Prostate gland (tissue), 2 donors: ENCODE results near the gene SMTN. TPM values are rescaled to one million over a fixed set of nuclear protein-coding genes. Genes with fewer than 3 reads are reported as not detected.
"Not testable (repeated sequence)": the region's sequence is repeated elsewhere in the genome, so short reads cannot be mapped to it uniquely, and the experiment has no call there.

Experiments
- DNase-seq: peaks from one replicate; pipeline ENCODE4 v3.0.0-alpha.2; 2019; ENCODE audit warnings: low spot score
- H3K27ac ChIP-seq, 2 donors: fragments of 200-600 bp; sonication (generic); 2 replicates each; pipeline ENCODE4 v1.5.1; 2017 to 2019
- H3K27me3 ChIP-seq: fragments of 200-600 bp; sonication (generic); replicated peaks from 2 replicates; pipeline ENCODE4 v1.5.1; 2019; ENCODE audit not compliant: insufficient read depth
- H3K36me3 ChIP-seq, 2 donors: fragments of 200-600 bp; sonication (generic); 1 replicate in 1 of 2; 2 replicates in 1 of 2; pipeline versions ENCODE4 v1.5.1 to v1.8.1; 2017 to 2019
- H3K4me1 ChIP-seq: fragments of 200-600 bp; sonication (generic); replicated peaks from 2 replicates; pipeline ENCODE4 v1.5.1; 2019
- H3K4me3 ChIP-seq, 2 donors: fragments of 200-600 bp; sonication (generic); 2 replicates each; pipeline ENCODE4 v1.5.1; 2017 to 2019
- H3K9me3 ChIP-seq: fragments of 200-600 bp; sonication (generic); 2 replicates; pipeline ENCODE4 v1.5.1; 2017
- CTCF ChIP-seq, 4 experiments: fragments of 200-600 bp in 2 of 4; fragments of 450-650 bp in 2 of 4; sonication (generic) in 2 of 4; IDR thresholded peaks; 1 replicate in 3 of 4; 2 replicates in 1 of 4; pipeline ENCODE4 v1.5.1; 2016 to 2019; ENCODE audit warnings: antibody characterized with exemption in 4 of 4, mild to moderate bottlenecking in 2 of 4, moderate library complexity in 2 of 4
- POLR2A ChIP-seq: fragments of 450-650 bp; IDR thresholded peaks from one replicate; pipeline ENCODE4 v1.6.1; 2016; ENCODE audit warnings: antibody characterized with exemption, mild to moderate bottlenecking
- POLR2AphosphoS5 ChIP-seq: sonication (generic); formaldehyde crosslinking; IDR thresholded peaks from one replicate; pipeline ENCODE4 v1.6.1; 2017; ENCODE audit warnings: antibody characterized with exemption
- WGBS: methylation state at CpG from one replicate; pipeline ENCODE4 v1.1.5; 2018; 5-methylcytosine and 5-hydroxymethylcytosine counted together
- intact Hi-C: fragments of 100-400 bp; cut with DNase I; formaldehyde crosslinking; loops from one replicate; pipeline ENCODE4 v1.14.2; 2022
- total RNA-seq, 2 donors: library from RNA; depleted of rRNA; stranded (reverse); fragments of >200 nt; gene quantifications; one replicate each; pipeline ENCODE4 v1.1.0, GENCODE V29; 2016

SMTN gene
- total RNA-seq, 2 donors from 2014 or later = 200 to 209 TPM

- Histone ChIP-seq H3K27me3 (no peaks in the 10 kb centered on the region), H3K4me1 (no peaks in the 10 kb centered on the region), H3K27ac (peak overlapping the region in 1 of 2 donors; percentile 53), H3K36me3 (peaks cover 0 to 36% of the 10 kb centered on the region in 2 donors), H3K9me3 (no peaks in the 10 kb centered on the region), H3K4me3 (no peak overlapping the region)
- intact Hi-C loops = no loop called here
- 73% methylated on average over 7 of the region's 7 CpGs for WGBS
- DNase-seq = no peak
- no peak for TF ChIP-seq CTCF (IDR thresholded peaks at IDR 0.05)
- TF ChIP-seq POLR2A = no peak
- no peak for TF ChIP-seq POLR2AphosphoS5
These were observed 13.6 kb downstream of the SMTN start for GRCh38 chr22:31094741-31095140.

GRCh38 chr22:31095637-31096249, 14.6 kb downstream of the SMTN start:
- 90% methylated on average over 3 of the region's 3 CpGs for WGBS
- no peaks in the 10 kb centered on the region for H3K27me3 ChIP-seq
- H3K4me1 ChIP-seq = no peaks in the 10 kb centered on the region
- intact Hi-C loops = no loop called here
- no peak for DNase-seq
- peak overlapping the region in 1 of 2 donors; percentile 53 for H3K27ac ChIP-seq
- TF ChIP-seq POLR2A = no peak
- no peak for TF ChIP-seq POLR2AphosphoS5
- TF ChIP-seq CTCF (IDR thresholded peaks at IDR 0.05) = no peak
- H3K9me3 ChIP-seq = no peaks in the 10 kb centered on the region
- H3K4me3 ChIP-seq = no peak overlapping the region
- H3K36me3 ChIP-seq = peaks cover 0 to 34% of the 10 kb centered on the region in 2 donors

DNA sequence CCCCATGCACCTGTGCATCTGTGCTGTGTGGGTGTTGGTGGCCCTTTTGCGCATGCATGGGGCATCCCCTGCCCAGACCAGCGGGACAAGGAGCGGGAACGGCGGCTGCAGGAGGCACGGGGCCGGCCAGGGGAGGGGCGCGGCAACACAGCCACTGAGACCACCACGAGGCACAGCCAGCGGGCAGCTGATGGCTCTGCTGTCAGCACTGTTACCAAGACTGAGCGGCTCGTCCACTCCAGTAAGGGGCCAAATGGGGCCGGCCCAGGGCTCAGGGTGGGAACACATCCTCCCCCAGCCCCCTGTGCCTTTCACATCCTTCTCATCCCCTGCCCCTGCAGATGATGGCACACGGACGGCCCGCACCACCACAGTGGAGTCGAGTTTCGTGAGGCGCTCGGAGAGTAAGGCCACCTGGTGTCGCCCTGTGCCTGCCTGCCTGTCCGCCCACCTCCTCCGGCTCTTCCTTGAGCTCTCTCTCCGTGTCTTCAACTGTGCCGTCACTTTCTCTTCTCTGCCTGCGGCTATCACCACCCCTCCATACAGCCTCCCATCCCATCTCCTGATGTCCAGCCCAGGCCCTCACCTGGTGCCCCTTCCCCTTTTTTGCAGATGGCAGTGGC, 15.7 kb downstream of the SMTN start:
- H3K27ac ChIP-seq = peak overlapping the region in 1 of 2 donors; percentile 9
- H3K9me3 ChIP-seq = no peaks in the 10 kb centered on the region
- peaks cover 0 to 28% of the 10 kb centered on the region in 2 donors for H3K36me3 ChIP-seq
- intact Hi-C loops = no loop called here
- WGBS = 80% methylated on average over 27 of the region's 27 CpGs
- no peaks in the 10 kb centered on the region for H3K4me1 ChIP-seq
- H3K4me3 ChIP-seq = no peak overlapping the region
- no peaks in the 10 kb centered on the region for H3K27me3 ChIP-seq
- TF ChIP-seq CTCF (IDR thresholded peaks at IDR 0.05) = no peak
- TF ChIP-seq POLR2A = no peak
- no peak for TF ChIP-seq POLR2AphosphoS5
- no peak for DNase-seq

GRCh38 chr22:31097539-31097938, 16.4 kb downstream of the SMTN start:
- DNase-seq, H3K9me3 ChIP-seq, H3K4me3 ChIP-seq, H3K4me1 ChIP-seq, H3K27ac ChIP-seq, intact Hi-C loops, H3K27me3 ChIP-seq: not testable (repeated sequence)
- WGBS = 93% methylated on average over 5 of the region's 5 CpGs
- peaks cover 0 to 25% of the 10 kb centered on the region in 2 donors for H3K36me3 ChIP-seq

GRCh38 chr22:31097941-31098631, 17.0 kb downstream of the SMTN start:
- Histone ChIP-seq H3K4me1 (no peaks in the 10 kb centered on the region), H3K27me3 (no peaks in the 10 kb centered on the region), H3K9me3 (no peaks in the 10 kb centered on the region), H3K36me3 (peaks cover 0 to 25% of the 10 kb centered on the region in 2 donors), H3K27ac (peak overlapping the region; percentile 25 to 26), H3K4me3 (no peak overlapping the region)
- DNase-seq = no peak
- 66% methylated on average over 10 of the region's 10 CpGs for WGBS
- TF ChIP-seq CTCF (IDR thresholded peaks at IDR 0.05) (no peak), POLR2A (no peak), POLR2AphosphoS5 (no peak)
- intact Hi-C loops = no loop called here
